ENCODE measurements around the gene SAMD1. TPM values are rescaled to one million over a fixed set of nuclear protein-coding genes. Genes with fewer than 3 reads are reported as not detected.
"Not testable (repeated sequence)": the region's sequence is repeated elsewhere in the genome, so short reads cannot be mapped to it uniquely, and the experiment has no call there.

Gene SAMD1
- total RNA-seq, 2 experiments from 2014 or later = 62.1 to 66.9 TPM

DNA sequence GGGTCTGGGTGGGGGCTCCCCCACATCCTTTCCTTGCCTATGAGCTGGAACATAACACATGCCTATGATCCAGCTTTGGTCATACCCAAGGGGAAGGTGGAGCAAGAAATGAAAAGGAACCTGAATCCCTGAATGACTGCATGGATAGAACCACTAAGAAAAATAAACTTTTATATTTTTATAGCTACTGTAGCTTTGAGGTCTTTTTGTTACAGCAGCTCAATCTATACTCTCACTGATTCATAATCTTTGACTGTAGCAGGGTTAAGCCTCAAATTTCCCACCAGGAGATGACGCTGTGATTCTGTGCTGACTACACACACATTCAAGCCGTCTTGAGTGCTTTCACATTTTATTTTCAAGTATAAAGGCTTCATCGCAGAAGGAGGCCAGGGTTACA lies 37.5 kb downstream of the SAMD1 start:
- TF ChIP-seq, protein P1, sequence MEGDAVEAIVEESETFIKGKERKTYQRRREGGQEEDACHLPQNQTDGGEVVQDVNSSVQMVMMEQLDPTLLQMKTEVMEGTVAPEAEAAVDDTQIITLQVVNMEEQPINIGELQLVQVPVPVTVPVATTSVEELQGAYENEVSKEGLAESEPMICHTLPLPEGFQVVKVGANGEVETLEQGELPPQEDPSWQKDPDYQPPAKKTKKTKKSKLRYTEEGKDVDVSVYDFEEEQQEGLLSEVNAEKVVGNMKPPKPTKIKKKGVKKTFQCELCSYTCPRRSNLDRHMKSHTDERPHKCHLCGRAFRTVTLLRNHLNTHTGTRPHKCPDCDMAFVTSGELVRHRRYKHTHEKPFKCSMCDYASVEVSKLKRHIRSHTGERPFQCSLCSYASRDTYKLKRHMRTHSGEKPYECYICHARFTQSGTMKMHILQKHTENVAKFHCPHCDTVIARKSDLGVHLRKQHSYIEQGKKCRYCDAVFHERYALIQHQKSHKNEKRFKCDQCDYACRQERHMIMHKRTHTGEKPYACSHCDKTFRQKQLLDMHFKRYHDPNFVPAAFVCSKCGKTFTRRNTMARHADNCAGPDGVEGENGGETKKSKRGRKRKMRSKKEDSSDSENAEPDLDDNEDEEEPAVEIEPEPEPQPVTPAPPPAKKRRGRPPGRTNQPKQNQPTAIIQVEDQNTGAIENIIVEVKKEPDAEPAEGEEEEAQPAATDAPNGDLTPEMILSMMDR (IDR thresholded peaks at IDR 0.05) = no peak
- Mint-ChIP-seq H3K4me1 (ENCODE audit: low read depth) (peaks cover 13% of the 10 kb centered on the region), H3K36me3 (ENCODE audit: low read depth) (peaks cover 37% of the 10 kb centered on the region), H3K27me3 (peaks cover 8% of the 10 kb centered on the region), H3K9me3 (no peaks in the 10 kb centered on the region), H3K27ac (no peak overlapping the region), H3K4me3 (no peak overlapping the region)
- ChIA-PET CTCF (interaction anchor here (0.7 to 1.2 kb wide), 4 partner anchors 18 to 86 kb away, joined by 3 to 4 read pairs (median 3); partner anchors contain the start of genes ASF1B and IL27RA), POLR2A (interaction anchor here (0.6 to 1.4 kb wide), 3 partner anchors 18 to 76 kb away, joined by 3 to 7 read pairs (median 4); partner anchors contain the start of gene MISP3)
- ATAC-seq = no peak
- DNase-seq = no peak
- intact Hi-C loops (cut with micrococcal nuclease) = no loop called here

DNA sequence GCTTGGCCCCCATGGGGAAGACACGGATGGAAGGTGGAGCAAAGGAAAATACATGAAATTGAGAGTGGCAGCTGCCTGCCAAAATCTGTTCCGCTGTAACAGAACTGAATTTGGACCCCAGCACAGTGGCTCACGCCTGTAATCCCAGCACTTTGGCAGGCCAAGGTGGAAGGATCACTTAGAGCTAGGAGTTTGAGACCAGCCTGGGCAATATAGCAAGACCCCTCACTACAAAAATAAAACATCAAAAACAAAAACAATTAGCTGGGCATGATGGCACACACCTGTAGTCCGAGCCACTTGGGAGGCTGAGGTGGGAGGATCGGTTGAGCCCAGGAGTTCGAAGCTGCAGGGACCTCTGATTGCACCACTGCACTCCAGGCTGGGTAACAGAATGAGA lies 38.1 kb downstream of the SAMD1 start:
- Mint-ChIP-seq H3K9me3 (no peaks in the 10 kb centered on the region), H3K27ac (no peak overlapping the region), H3K4me3 (no peak overlapping the region), H3K27me3 (peaks cover 3% of the 10 kb centered on the region), H3K4me1 (ENCODE audit: low read depth) (peaks cover 8% of the 10 kb centered on the region), H3K36me3 (ENCODE audit: low read depth) (peaks cover 42% of the 10 kb centered on the region)
- DNase-seq = no peak
- CTCF ChIA-PET = interaction anchor here (0.8 to 1.2 kb wide), 3 partner anchors 19 to 86 kb away, joined by 3 to 4 read pairs (median 3); partner anchors contain the start of gene ASF1B
- no peak for ATAC-seq
- POLR2A ChIA-PET = interaction anchor here (0.6 to 1.4 kb wide), 5 partner anchors 16 to 131 kb away, joined by 3 to 7 read pairs (median 3); partner anchors contain the start of gene MISP3
- TF ChIP-seq, protein P1 (IDR thresholded peaks at IDR 0.05) = no peak
- intact Hi-C loops (cut with micrococcal nuclease) = no loop called here

DNA sequence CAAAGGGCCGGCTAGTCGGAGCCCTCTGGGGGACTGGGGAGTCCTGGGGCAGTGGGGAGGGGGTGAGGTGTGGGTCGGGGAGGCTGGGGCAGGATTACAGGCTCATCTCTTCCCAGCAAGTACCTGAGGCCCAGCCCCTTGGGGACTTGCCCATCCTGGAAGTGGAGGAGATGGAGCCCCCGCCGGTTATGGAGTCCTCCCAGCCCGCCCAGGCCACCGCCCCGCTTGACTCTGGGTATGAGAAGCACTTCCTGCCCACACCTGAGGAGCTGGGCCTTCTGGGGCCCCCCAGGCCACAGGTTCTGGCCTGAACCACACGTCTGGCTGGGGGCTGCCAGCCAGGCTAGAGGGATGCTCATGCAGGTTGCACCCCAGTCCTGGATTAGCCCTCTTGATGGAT lies 38.6 kb downstream of the SAMD1 start:
- H3K36me3 Mint-ChIP-seq (ENCODE audit: low read depth) = peaks cover 46% of the 10 kb centered on the region
- H3K9me3 Mint-ChIP-seq = no peaks in the 10 kb centered on the region
- ATAC-seq (no peak), DNase-seq (no peak)
- peak overlapping the region; percentile 20 for H3K27ac Mint-ChIP-seq
- H3K4me3 Mint-ChIP-seq = no peak overlapping the region
- ChIA-PET CTCF (interaction anchor here (1.0 to 6.6 kb wide), 3 partner anchors 7 to 85 kb away, joined by 3 to 69 read pairs (median 4); partner anchors contain the start of genes ASF1B and PALM3), POLR2A (interaction anchor here (0.6 to 1.4 kb wide), 4 partner anchors 16 to 131 kb away, joined by 3 to 7 read pairs (median 3); partner anchors contain the start of gene MISP3)
- intact Hi-C loops (cut with micrococcal nuclease) = no loop called here
- peaks cover 7% of the 10 kb centered on the region for H3K4me1 Mint-ChIP-seq (ENCODE audit: low read depth)
- TF ChIP-seq, protein P1 (IDR thresholded peaks at IDR 0.05) = no peak
- peaks cover 3% of the 10 kb centered on the region for H3K27me3 Mint-ChIP-seq

DNA sequence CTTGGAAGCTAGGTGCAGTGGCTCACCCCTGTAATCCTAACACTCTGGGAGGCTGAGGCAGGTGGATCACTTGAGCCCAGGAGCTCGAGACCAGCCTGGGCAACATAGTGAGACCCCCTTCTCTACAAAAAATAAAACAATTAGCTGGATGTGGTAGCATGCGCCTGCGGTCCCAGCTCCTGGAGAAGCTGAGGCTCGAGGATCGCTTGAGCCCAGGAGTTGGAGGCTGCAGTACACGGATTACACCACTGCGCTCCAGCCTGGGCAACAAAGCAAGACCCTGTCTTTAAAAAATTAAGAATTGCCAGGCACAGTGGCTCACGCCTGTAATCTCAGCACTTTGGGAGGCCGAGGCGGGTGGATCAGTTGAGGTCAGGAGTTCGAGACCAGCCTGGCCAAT lies 39.6 kb downstream of the SAMD1 start:
- H3K27ac Mint-ChIP-seq = not testable (repeated sequence)
- peaks cover 55% of the 10 kb centered on the region for H3K36me3 Mint-ChIP-seq (ENCODE audit: low read depth)

DNA sequence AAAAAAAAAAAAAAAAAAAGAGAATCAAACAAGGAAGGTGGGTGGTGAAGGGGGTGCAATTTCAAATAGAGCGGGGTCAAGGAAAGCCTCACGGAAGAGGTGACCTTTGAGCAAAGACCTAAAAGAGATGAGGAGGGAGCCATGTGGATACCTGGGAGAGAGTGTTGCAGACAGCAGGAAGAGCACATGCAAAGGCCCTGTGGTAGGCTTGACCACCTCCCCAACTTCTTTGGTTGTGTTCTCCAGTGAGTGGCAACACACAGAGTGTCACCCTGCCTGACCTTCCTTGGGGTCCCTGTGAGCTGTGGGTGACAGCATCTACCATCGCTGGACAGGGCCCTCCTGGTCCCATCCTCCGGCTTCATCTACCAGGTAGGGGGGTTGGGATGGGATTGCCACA lies 40.0 kb downstream of the SAMD1 start:
- Mint-ChIP-seq H3K27ac (no peak overlapping the region), H3K4me3 (no peak overlapping the region), H3K27me3 (no peaks in the 10 kb centered on the region), H3K9me3 (no peaks in the 10 kb centered on the region), H3K4me1 (ENCODE audit: low read depth) (peaks cover 13% of the 10 kb centered on the region), H3K36me3 (ENCODE audit: low read depth) (peaks cover 60% of the 10 kb centered on the region)
- ATAC-seq (no peak), DNase-seq (no peak)
- CTCF ChIA-PET = interaction anchor here (0.9 to 6.6 kb wide), 5 partner anchors 9 to 171 kb away, joined by 3 to 69 read pairs (median 3); partner anchors contain the start of genes IL27RA and PALM3
- intact Hi-C loops (cut with micrococcal nuclease) = no loop called here
- TF ChIP-seq, protein P1 (IDR thresholded peaks at IDR 0.05) = no peak
- POLR2A ChIA-PET = no interaction called here

More for the DNA sequence above, 39.6 kb downstream of the SAMD1 start:
- H3K27me3 Mint-ChIP-seq; DNase-seq; H3K9me3 Mint-ChIP-seq; intact Hi-C loops (cut with micrococcal nuclease); ATAC-seq; H3K4me3 Mint-ChIP-seq: not testable (repeated sequence)
- peaks cover 11% of the 10 kb centered on the region for H3K4me1 Mint-ChIP-seq (ENCODE audit: low read depth)
- CTCF ChIA-PET = interaction anchor here (0.9 to 6.6 kb wide), 4 partner anchors 8 to 171 kb away, joined by 3 to 69 read pairs (median 4); partner anchors contain the start of genes IL27RA and PALM3
- POLR2A ChIA-PET = interaction anchor here (1.0 kb wide), 1 partner anchor 19 kb away, joined by 3 read pairs; the partner anchor contains the start of gene IL27RA

Data from activated CD8-positive, alpha-beta T cell treated with anti-CD3 and anti-CD28 coated beads for 36 hours (primary cell).